Esophagus squamous epithelium (tissue), 5 donors: Measurements from ENCODE around the gene NEFH. TPM values are rescaled to one million over a fixed set of nuclear protein-coding genes. Genes with fewer than 3 reads are reported as not detected.

Experiments used
- DNase-seq: peaks from one replicate; lab custom pipeline; 2025; lab: John Stamatoyannopoulos, UW
- H3K27ac ChIP-seq, 4 donors: fragments of 200-600 bp; sonication (generic); one replicate each; pipeline ENCODE4 v1.5.1; 2016 to 2019; ENCODE audit warnings: mild to moderate bottlenecking in 1 of 4
- H3K27me3 ChIP-seq, 4 donors: fragments of 200-600 bp; sonication (generic); 1 replicate in 3 of 4; 2 replicates in 1 of 4; pipeline versions ENCODE4 v1.5.1 to v1.6.0; 2017 to 2021; ENCODE audit warnings: antibody characterized with exemption in 1 of 4
- H3K36me3 ChIP-seq, 3 donors: fragments of 200-600 bp; sonication (generic); one replicate each; pipeline ENCODE4 v1.5.1; 2016 to 2019
- H3K4me1 ChIP-seq, 3 donors: fragments of 200-600 bp; sonication (generic); one replicate each; pipeline ENCODE4 v1.5.1; 2017 to 2019
- H3K4me3 ChIP-seq, 4 donors: fragments of 200-600 bp; sonication (generic); 1 replicate in 3 of 4; 2 replicates in 1 of 4; pipeline ENCODE4 v1.5.1; 2016 to 2019; ENCODE audit warnings: mild to moderate bottlenecking in 2 of 4, moderate library complexity in 1 of 4
- H3K9me3 ChIP-seq, 3 donors: fragments of 200-600 bp; sonication (generic); one replicate each; pipeline ENCODE4 v1.5.1; 2016 to 2019
- CTCF ChIP-seq, 6 experiments: fragments of 450-650 bp in 4 of 6; fragments of 200-600 bp in 2 of 6; sonication (generic) in 2 of 6; IDR thresholded peaks; one replicate each; pipeline ENCODE4 v1.5.1; 2016 to 2019; ENCODE audit warnings: antibody characterized with exemption in 6 of 6, mild to moderate bottlenecking in 4 of 6, moderate library complexity in 4 of 6
- POLR2A ChIP-seq, 4 donors: fragments of 450-650 bp; IDR thresholded peaks; one replicate each; pipeline ENCODE4 v1.6.1; 2017; ENCODE audit warnings: antibody characterized with exemption in 4 of 4, mild to moderate bottlenecking in 4 of 4, moderate library complexity in 3 of 4
- WGBS, 2 donors: methylation state at CpG; one replicate each; pipeline ENCODE4 v1.1.5; 2018; 5-methylcytosine and 5-hydroxymethylcytosine counted together
- intact Hi-C: fragments of 100-400 bp; cut with DNase I; formaldehyde crosslinking; loops from one replicate; pipeline ENCODE4 v1.15.0; 2022
- total RNA-seq, 4 donors: library from RNA; depleted of rRNA; stranded (reverse); fragments of >200 nt; gene quantifications; one replicate each; pipeline ENCODE4 v1.1.0, GENCODE V29; 2016
- donor health status: DM: yes; HTN: yes; CAD: no.

Gene NEFH
- total RNA-seq, 4 donors from 2014 or later, result 0.44 to 0.95 TPM; not detected in 2

- no peak for TF ChIP-seq CTCF (IDR thresholded peaks at IDR 0.05)
- no peak for TF ChIP-seq POLR2A (IDR thresholded peaks at IDR 0.05)
- intact Hi-C loops, result no loop called here
- no peak overlapping the region for H3K4me3 ChIP-seq
- DNase-seq, result no peak
- no peak overlapping the region for H3K27ac ChIP-seq
- H3K36me3 ChIP-seq, result peaks cover 7 to 99% (median 63%) of the 10 kb centered on the region in 3 donors
- H3K9me3 ChIP-seq, result no peaks in the 10 kb centered on the region
- WGBS, 2 donors, result 81% methylated on average over 3 of the region's 3 CpGs
- no peaks in the 10 kb centered on the region for H3K4me1 ChIP-seq
- H3K27me3 ChIP-seq, result no peaks in the 10 kb centered on the region
Measured at GRCh38 chr22:29539105-29539504, 59.1 kb downstream of the NEFH start.

Other genes with a start within 250 kb of the NEFH start
- gene RHBDD3, start 212.2 kb upstream of the NEFH start, total RNA-seq, result 10 to 100 TPM; 14.3 to 28.2 (median 20.1) TPM
- gene EWSR1, start 211.9 kb upstream of the NEFH start, total RNA-seq, result 100 to 1,000 TPM; 124 to 217 (median 174) TPM
- gene GAS2L1, start 173.6 kb upstream of the NEFH start, total RNA-seq, result 10 to 100 TPM; 26.9 to 52.1 (median 36.9) TPM
- 1 to 10 TPM in 1 of 4 donors, under 1 TPM in 2, not detected in 1; 0.38 to 3.5 (median 0.75) TPM for gene RASL10A, start 164.5 kb upstream of the NEFH start, total RNA-seq
- 100 to 1,000 TPM in 2 of 4 donors, 10 to 100 TPM in 2; 63.5 to 144 (median 95.4) TPM for gene AP1B1, start 91.6 kb upstream of the NEFH start, total RNA-seq
- gene RFPL1, start 41.6 kb upstream of the NEFH start, total RNA-seq, result not detected
- gene THOC5, start 73.5 kb downstream of the NEFH start, total RNA-seq, result 10 to 100 TPM; 17.5 to 32.0 (median 25.6) TPM
- gene NIPSNAP1, start 100.9 kb downstream of the NEFH start, total RNA-seq, result 10 to 100 TPM; 10.5 to 34.9 (median 19.5) TPM
- 10 to 100 TPM; 25.8 to 45.3 (median 34.1) TPM for gene NF2, start 123.4 kb downstream of the NEFH start, total RNA-seq
- gene CABP7, start 239.8 kb downstream of the NEFH start, total RNA-seq, result under 1 TPM in 1 of 4 donors, not detected in 3; 0.13 TPM